ENCODE results near the gene ZFYVE19.

GRCh38 chr15:40831861-40832260 is 25.0 kb downstream of the ZFYVE19 start:
- TF ChIP-seq CTCF (IDR thresholded peaks at IDR 0.05) (no peak), POLR2A (IDR thresholded peaks at IDR 0.05) (no peak), EP300 (IDR thresholded peaks at IDR 0.05) (no peak)
